T-helper 1 cell treated with Interleukin-12 subunit alpha and Interleukin-12 subunit beta and Interleukin-4 antibody, amounts not matched to agents 30 ng/mL and 1 ng/mL, for 36 hours (primary cell): ENCODE measurements around the gene TNIK. TPM values are rescaled to one million over a fixed set of nuclear protein-coding genes. Genes with fewer than 3 reads are reported as not detected.

Experiments used
- intact Hi-C: fragments of 100-400 bp; cut with micrococcal nuclease; formaldehyde crosslinking; loops from one replicate; pipeline ENCODE4 v1.15.1; 2024
- total RNA-seq: library from RNA; stranded (reverse); gene quantifications from 2 replicates; pipeline ENCODE4 v1.2.3, GENCODE V29; 2022

Gene TNIK
- total RNA-seq, 1 donor from 2014 or later = 51.5 TPM

DNA sequence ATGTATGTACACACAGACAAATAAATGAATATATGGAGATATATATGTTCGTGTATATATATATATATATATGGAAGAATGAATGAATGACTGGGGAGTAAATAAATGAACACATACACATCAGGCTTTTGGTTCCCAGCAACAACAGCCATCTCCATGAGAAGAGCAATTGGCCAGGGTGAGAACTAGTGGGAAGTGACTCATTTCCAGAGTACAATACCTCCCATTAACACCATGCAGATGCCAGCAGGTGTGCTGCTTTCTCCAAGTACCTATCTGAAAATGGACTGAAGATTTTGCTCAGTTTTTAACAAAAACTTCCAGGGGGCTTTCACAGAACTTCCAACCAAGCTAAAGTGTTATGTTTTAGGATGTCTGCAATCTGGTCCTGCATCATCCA lies 253.9 kb downstream of the TNIK start:
- intact Hi-C loops = no loop called here

DNA sequence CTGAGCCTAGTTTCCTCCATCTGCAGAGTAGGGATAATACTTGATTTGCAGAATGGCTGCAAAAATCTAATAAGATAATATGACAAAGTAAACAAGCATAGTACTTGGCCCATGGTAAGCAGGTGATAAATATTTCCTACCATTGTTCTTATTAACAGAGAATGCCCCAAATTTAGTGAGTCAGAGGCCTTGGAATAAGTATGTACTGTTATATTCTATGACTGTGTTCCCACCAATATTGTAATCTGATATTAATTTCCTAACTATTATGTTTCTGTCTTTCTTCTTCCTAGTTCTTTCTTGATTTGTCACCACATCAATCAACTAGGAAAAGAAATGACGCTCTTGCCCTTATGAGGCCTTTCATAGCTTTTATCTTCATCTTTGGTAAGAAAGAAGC lies 255.3 kb downstream of the TNIK start:
- intact Hi-C loops = no loop called here

DNA sequence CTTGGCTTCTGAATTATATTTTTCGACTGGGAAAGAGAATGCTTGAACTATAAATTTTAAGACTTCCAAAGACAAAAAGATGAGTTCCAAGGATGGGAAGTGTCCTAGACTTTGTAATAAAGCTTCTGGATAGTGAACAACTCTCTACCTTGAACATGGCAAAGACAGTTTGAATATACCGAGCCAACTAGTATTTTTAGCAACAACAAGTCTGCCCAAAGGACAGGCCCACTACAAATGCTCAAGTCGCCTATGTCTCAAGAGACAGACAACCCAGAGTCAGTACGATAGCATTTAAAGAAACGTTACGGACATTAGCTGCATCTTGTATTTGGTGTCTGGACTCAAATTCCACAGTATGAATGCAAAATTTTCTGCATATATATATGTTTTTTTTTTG lies 258.4 kb downstream of the TNIK start:
- intact Hi-C loops = no loop called here

DNA sequence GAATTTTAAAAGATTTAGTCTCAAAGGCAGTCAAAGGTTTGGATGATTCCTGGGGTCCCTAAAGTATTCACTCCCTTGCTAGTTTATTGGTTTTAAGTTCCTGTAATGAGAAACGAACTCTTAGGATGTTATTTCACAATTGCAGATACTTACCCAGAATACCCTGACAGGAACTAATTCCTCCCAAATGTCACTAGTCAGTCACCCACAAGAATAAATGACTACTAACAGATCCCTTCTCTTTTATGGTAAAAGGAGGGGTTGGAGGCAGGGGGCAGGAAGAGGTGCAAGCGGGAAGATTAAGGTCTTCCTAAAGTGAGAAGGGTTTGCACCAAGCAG lies 259.5 kb downstream of the TNIK start:
- intact Hi-C loops = no loop called here

DNA sequence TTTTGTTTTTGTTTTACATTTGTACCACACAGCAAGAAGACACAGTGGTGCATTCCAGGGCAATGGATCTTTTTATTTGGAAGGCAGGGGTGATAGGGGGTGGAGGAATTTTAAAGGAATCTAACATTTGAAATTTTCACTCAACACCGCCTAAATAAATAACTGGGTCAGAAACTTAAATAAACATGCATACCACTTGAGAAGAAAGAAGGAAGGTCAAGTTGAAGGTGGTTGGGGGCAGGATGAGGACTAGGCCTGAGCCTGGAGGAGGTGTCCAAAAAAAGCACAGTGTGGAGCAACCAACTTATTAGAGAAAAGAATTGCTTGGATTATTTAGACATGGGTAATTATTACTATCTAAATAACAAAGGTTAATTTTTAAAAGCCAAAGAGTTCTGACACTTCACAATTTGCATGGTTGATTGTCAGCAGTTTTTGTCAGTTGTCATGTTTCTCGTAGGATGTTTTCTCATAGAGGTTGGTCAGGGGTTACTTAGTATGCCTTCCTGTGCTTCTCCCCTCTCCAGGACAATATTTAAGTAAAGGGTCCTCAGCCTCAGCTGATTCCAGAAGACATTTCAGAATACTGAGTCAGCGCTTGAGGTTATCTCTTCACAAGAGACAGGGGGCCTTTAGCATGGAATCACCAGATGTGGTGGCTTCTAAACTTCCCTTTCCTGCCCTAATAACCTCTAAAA lies 260.0 kb downstream of the TNIK start:
- intact Hi-C loops = no loop called here

DNA sequence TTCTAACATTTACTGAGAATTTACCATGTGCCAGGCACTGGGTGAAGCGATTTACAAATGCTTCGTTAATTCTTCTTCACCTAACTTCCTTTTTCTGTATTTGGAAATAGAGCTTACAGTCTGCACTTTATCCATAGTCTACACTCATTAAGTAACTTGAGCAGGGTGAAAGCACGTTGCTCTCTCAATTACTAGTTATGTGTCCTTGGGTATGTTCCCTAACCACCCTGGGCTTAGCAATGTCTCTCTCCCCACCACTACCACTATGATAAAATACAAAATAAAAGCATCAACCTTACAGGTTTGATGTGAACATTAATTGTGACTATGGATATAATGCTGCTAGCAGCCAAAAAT lies 260.8 kb downstream of the TNIK start:
- intact Hi-C loops = no loop called here

DNA sequence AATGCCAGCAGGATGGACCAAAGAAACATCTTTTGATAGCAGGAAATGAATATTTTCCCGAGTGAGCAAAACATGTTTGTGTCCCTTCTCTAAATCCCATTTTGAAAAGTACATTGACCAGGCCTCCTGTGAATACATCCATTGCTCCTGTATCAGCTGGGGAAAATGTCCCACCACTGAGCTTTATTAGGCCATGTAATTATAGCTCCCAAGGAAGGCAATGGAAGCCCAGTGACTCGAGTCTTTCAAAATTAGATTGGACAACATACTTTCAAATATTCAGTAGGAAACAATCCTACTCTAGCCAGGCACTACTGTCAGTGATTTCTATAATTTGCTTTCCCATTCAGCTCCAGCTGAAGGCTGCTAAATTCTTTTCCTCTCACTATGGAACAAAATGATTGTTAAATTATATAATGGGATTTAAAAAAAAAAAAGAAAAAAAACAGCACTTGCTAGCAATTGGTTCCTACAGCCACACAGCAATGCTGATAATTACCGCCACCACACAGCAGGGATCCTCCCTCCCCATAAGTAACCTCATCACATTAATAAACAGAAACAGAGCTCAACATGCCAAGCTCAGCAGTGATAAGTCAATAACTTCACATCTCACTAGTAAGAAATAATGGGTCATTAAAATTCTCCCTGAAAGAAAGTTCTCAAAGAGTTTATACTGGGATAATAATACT lies 261.3 kb downstream of the TNIK start:
- intact Hi-C loops = no loop called here

DNA sequence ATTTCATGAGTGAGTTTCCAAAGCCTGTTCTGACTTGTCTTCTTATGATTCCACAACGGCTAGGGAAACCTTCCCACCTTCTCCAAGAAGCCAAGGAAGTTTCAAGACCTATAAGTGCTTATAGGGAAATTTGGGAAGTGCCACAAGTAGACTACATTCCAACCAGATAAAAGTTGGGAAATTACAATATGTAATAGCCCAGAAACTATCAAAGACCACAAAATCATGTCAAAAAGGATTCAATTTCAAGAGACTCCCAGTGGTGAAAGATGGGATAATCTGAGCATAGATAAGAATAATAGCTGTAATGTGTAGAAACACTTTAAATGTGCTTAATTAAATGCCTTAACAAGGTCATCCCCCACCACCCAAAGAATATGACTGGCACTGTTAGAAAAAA lies 264.5 kb downstream of the TNIK start:
- intact Hi-C loops = no loop called here

DNA sequence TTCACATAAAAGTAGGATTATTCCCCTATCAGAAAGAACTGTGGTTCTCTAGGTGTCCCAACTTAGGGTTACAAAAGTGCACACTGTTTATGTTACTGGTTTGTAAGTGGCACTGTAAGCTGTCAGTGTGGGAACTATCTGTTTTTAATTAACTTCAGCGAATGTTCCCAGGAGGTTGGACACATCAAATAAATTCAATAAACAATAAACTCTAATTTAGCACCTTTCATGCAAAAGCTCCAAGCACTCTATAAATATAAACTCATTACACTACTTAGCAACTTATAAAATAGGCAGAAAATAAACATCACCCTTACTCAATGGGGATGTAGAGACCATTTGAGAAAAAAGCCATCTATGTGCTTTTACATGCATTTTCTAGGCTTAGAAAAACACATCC lies 265.2 kb downstream of the TNIK start:
- intact Hi-C loops = no loop called here

DNA sequence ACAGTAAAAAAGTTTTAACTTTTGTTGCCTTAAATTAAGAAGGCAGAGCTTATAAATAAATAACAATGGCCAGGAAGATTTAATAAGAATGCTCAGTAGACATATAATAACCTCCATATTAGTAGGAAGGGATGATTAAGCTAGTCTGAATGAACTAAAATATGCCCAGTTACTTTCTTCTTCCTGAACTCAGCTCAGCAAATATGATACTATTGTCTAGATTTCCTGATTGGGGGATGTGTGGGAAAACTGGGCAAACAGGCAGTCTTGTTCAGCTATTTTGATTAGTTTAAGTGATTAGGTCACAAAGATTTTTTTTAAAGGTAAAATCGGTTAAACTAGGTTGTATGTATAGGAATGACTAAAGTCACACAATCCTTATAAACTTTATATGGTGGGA lies 266.5 kb downstream of the TNIK start:
- intact Hi-C loops = no loop called here

DNA sequence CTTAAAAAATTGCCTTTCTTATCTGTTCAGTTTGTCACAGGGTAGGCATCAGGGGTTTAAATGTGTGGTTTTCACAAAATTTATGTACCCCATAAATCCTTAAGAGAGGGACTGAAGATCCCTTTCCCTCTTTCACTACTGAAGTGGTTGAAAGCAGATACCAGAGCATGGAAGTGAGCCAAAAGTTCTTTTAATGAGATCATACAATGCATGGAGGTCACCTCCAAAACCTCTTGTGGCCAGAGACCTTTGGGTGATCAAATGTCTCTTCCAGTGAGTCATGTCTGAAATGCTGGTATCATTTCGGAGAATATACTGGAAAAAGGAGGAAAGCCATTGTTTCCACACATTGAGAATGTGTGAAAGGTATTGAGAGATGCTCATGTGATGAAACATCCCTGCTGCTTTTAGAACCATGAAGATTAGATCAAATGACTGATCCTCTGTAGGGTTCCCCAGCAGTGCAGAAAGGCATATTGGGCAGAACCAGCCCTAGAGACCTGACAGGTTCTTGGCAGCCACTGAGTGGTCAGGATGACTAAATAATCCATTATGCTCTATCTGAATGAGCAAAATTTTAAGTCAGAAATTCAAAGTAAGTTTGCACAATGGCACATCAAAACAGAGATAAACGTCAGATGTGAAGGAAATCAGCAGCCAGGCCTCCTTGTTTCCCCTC lies 267.9 kb downstream of the TNIK start:
- intact Hi-C loops = no loop called here

DNA sequence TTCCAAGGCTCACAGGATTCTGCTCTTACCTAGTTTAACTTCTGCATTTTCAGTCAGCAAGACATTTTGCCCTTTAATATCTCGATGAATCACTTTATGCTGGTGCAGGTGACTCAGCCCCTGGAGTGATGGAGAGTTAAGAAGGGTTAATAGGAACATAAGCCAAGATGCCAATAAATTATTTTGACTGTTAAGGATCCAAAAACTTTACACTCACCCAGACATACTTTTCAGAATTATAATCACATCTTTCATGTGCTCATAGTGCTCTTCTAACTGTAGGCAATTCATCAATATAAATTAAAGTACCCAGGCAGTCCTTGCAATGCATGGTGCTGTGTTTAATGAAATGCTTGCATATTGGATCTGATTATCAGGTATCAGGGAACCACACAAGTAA lies 269.5 kb downstream of the TNIK start:
- intact Hi-C loops = no loop called here

DNA sequence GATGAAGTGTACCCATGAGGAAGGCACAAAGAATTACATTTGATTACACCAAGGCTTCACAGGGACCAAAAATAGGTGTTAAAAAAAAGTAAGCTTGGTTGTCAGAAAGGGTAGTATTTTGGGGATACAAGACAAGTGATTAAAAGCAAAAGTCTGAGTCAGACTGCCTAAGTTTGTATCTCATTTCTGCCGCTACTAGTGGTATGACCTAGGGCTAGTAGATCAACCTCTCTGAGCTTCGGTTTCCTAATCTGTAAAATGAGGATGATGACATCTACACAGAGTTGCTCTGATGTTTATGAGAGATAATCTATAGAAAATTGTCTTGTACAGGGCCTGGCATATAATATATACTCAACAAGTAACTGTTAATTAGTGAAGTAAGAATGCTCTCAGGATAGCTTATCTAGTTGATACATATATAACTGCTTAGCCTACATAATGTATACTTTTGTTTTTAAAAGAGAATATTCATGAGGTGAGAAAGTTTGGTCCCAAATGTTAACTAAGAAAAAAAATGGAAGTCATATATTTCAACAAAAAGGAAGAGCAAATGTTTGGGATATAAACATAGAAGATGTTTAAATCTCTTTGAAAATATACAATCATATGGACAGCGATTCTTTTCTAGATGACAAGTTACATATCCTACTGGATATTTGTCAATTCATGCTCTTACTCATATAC lies 270.7 kb downstream of the TNIK start:
- intact Hi-C loops = loop anchor here (2.0 to 5.0 kb wide), 3 partner anchors 35 to 78 kb away; no protein-coding TSS in a partner anchor

DNA sequence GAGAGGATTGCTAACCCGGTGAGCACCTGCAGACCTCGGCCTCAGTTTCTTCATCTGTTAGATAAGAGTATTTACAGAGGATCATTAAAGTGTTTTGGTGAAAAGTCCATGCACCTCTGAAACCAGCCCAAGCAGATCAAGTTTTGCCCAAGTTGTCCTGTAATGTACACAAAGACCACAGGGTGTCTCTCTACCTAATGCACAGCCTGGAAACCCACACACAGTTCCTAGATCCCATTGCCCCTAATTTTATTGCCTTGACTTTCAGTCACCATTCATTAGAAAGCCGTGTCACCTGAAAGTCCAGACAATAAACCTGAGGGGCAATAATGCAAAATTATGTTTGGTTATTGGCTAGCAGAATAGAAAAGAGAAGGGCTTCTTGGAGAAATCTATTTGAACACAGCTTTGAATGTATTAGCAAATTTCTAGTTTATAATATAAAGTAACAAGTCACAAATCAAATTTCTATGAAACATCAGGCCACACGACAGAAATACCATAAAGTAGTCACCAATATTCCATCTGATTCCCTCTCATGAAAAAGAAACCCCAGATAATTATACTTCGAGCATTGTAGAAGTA lies 272.4 kb downstream of the TNIK start:
- intact Hi-C loops = loop anchor here (1.0 to 5.0 kb wide), 7 partner anchors 37 to 379 kb away; no protein-coding TSS in a partner anchor

DNA sequence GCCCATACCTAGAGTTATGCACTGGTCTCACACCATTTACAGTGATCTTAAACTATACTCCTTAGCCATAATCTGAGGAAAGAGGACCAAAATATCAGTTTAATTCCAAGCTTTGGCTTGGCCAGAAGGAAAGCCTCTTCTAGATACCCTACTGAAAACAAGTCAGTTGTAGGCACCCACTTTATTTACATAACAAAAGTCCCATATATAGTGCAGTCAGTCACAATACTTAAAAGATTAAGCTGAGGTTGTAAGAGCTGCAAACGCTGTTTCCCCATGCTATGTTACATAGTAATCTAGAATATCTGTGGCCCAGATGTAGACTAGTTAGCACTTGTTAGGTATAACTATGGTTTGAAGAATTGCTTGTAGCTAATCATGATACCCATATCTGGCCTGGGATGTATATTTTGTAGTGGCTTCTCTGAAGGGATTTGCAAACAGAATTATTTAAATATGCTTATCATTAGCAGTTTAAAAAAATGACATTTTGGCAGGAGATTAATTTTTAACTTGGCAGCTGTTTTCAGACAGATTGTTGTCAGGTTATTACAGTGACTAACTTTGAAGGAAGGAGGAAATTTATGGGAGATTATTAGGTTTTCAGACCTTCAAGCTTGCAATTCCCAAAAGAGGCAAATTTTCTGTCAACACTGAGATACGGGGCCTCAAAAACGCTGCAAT lies 273.2 kb downstream of the TNIK start:
- intact Hi-C loops = loop anchor here (1.0 to 5.0 kb wide), 5 partner anchors 68 to 379 kb away; no protein-coding TSS in a partner anchor

DNA sequence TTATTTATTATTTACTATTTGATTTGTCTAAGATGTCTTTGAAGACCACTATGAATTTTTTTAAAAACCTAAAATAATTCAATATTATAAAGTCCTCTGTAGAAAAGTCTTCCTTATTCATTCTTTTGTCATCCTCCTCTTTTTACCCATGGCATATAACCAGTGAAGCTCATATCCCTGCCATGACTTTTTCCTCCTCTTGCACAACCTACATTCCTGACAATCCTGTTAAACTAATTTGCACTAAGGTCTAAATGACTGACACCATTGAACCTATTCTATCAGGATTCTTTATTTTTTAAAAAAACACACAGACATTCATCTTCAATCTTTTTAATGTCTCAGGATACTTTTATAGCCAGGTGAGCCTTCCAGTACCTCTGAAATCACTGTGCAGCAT lies 273.8 kb downstream of the TNIK start:
- intact Hi-C loops = loop anchor here (2.0 to 5.0 kb wide), 3 partner anchors 68 to 100 kb away; no protein-coding TSS in a partner anchor

DNA sequence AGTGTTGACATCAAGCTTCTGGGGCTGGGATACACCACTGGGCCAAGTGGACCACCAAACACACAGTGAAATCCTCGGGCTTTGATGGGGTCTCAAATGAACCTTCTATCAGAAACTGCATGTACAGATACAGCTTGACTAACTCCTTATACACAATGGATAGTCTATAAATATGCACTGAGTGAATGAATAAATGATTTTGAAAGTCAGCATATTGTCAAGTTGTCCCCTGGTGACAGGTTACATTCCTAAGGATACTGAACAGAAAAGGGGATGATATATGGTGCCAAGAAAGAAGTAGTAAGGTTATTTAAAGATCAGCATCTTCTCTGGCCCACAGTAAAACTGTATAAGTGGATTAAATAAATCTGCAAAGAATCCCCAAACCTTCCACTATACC lies 274.2 kb downstream of the TNIK start:
- intact Hi-C loops = loop anchor here (2.0 to 5.0 kb wide), 3 partner anchors 69 to 101 kb away; no protein-coding TSS in a partner anchor

DNA sequence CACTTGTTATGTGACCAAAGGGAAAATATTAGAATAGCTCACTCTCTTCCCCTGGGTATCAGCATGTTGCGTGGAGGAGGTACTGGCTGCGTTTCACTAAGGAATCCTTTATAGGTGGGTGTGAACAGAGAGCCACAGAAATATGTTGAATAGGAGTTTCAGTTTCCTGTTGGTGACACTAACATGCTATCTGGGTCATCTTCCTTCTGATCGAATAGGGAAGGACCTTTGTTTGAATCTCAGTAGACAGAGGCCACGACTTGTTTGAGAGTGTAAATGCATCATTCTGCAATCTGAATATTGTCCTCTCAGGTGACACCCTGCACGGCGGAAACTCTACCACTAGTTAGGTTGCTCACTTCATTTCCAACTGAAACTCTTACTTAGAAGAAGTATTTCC lies 275.8 kb downstream of the TNIK start:
- intact Hi-C loops = no loop called here

DNA sequence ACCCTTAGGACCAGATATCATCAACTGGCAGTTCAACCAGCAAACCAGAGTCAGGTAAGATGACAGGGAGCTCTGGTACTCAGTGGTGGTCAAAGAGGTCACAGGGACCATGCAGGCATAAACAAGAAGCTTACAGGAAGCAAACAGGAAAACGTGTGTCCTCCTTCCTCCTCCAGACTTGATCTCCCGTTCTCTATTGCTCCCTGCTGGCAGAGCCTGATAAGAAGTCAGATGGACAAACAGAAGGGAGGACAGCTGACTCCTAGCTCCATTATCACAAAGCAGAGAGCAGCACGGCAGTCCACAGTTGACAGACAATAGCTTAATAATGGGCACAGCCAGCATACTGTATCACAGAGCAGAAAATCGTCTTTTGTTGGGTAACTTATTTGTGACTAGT lies 277.2 kb downstream of the TNIK start:
- intact Hi-C loops = no loop called here

DNA sequence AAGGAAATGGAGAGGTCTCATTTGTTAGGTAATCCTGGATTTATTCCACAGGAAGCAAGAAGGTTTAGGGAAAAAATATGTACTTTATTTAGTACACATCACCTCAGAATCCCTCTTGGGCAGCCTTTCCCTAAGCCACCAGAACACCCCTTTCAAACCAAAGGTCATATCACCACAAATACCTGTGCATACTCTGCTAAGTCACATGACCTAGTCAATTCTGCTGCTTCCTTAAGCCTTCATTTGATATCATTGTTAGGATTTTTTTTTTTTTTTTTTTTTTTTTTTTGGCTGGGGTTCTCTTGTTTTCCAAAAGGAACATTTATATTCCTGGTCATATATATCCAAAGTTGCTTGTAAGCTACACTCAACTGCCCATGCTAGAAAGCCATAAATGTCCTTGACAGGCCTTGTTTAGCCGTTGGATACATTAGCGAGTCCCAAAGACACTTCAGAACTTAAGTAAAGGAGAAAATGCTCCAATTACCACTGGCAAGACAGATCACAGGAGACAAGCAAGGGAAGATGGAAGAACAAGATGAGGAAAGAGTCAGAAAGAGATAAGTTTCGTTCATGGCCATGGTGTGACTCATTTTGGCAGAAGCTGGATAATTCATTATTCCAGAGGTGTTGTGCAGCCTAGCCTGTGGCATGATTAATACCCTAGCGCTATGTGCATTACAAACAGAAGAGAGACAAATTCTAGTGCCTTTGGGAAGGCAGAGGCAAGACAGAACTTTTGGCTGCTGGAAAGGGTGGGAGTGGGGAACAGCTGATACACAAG lies 278.1 kb downstream of the TNIK start:
- intact Hi-C loops = no loop called here
